K562 (cell line): ENCODE measurements around the gene ACTN3.

Experiments
- DNMT1 ChIP-seq: fragments of 450-650 bp; IDR thresholded peaks from 2 replicates; pipeline ENCODE4 v1.6.1; 2016; ENCODE audit warnings: antibody characterized with exemption, mild to moderate bottlenecking
- FOXM1 ChIP-seq, 2 experiments: fragments of 450-650 bp in 1 of 2; sonication (generic) in 1 of 2; formaldehyde crosslinking in 1 of 2; IDR thresholded peaks; 2 replicates each; pipeline versions ENCODE4 v1.6.1 to v1.9.0; 2017 to 2022; ENCODE audit warnings: low read depth in 2 of 2, mild to moderate bottlenecking in 2 of 2, missing genetic modification reagents in 1 of 2, moderate library complexity in 1 of 2
- GTF2F1 ChIP-seq: IDR thresholded peaks from 2 replicates; pipeline ENCODE4 v1.6.1; 2011; ENCODE audit warnings: low read depth, low read length, improper control_type of control experiment
- MYNN ChIP-seq, 2 experiments: sonication (generic); formaldehyde crosslinking in 1 of 2; IDR thresholded peaks; 2 replicates each; pipeline versions ENCODE4 v1.5.0 to v1.6.1; 2016 to 2020; ENCODE audit warnings: antibody characterized with exemption in 1 of 2, missing genetic modification reagents in 1 of 2
- SIN3A ChIP-seq, 2 experiments: fragments of 150-350 bp in 1 of 2; IDR thresholded peaks; 2 replicates each; pipeline ENCODE4 v1.6.1; 2011 to 2016; ENCODE audit warnings: borderline replicate concordance in 2 of 2, low read depth in 2 of 2, low read length in 2 of 2, mild to moderate bottlenecking in 2 of 2, moderate library complexity in 2 of 2; ENCODE audit not compliant: control insufficient read depth in 1 of 2
- ZBTB7A ChIP-seq: IDR thresholded peaks from 2 replicates; pipeline ENCODE4 v1.6.1; 2011; ENCODE audit warnings: low read depth, mild to moderate bottlenecking, low read length, moderate library complexity, borderline replicate concordance; ENCODE audit not compliant: control insufficient read depth
- TF ChIP-seq, protein P1 (sequence below): sonication (generic); formaldehyde crosslinking; IDR thresholded peaks from 2 replicates; pipeline ENCODE4 v1.8.0; 2022; ENCODE audit warnings: mild to moderate bottlenecking, missing genetic modification reagents, borderline replicate concordance

DNA sequence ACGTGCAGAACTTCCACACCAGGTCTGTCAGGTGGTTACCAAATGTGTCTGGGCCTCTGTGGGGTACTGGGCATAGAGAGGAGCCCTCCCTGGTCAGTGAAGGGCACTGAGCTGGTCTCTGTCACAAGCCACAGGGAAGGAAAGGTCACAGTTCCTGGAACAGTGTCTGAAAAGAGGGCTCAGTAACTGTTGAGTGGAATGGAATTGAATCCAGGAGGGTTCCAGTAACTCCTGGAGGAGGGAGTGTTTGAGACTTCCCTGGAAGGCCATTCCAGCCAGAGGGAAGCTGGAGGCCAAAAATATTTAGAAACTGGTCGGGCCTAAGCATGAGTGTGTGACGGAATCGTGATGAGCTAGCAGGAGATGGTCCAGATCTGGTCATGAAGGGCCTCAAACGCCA is 7.9 kb downstream of the ACTN3 start:
- no peak for TF ChIP-seq GTF2F1
- TF ChIP-seq ZBTB7A, result no peak
- no peak for TF ChIP-seq DNMT1
- no peak for TF ChIP-seq SIN3A (IDR thresholded peaks at IDR 0.05; ENCODE audit: borderline replicate concordance in 2 of 2, control insufficient read depth in 1 of 2, low read depth in 2 of 2, low read length in 2 of 2)
- TF ChIP-seq FOXM1 (IDR thresholded peaks at IDR 0.05; ENCODE audit: low read depth), result no peak
- TF ChIP-seq FOXM1 (CRISPR knock-in tag; IDR thresholded peaks at IDR 0.05; ENCODE audit: low read depth), result no peak
- TF ChIP-seq, protein P1, sequence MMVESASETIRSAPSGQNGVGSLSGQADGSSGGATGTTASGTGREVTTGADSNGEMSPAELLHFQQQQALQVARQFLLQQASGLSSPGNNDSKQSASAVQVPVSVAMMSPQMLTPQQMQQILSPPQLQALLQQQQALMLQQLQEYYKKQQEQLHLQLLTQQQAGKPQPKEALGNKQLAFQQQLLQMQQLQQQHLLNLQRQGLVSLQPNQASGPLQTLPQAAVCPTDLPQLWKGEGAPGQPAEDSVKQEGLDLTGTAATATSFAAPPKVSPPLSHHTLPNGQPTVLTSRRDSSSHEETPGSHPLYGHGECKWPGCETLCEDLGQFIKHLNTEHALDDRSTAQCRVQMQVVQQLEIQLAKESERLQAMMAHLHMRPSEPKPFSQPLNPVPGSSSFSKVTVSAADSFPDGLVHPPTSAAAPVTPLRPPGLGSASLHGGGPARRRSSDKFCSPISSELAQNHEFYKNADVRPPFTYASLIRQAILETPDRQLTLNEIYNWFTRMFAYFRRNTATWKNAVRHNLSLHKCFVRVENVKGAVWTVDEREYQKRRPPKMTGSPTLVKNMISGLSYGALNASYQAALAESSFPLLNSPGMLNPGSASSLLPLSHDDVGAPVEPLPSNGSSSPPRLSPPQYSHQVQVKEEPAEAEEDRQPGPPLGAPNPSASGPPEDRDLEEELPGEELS, result no peak
- TF ChIP-seq MYNN (IDR thresholded peaks at IDR 0.05), result no peak
- TF ChIP-seq MYNN (CRISPR knock-in tag; IDR thresholded peaks at IDR 0.05), result no peak
